SK-N-MC (cell line): ENCODE measurements around the gene DPYD.

Source experiments
- EZH2 ChIP-seq: fragments of 200-600 bp; sonication (generic); IDR thresholded peaks from one replicate; pipeline ENCODE4 v1.6.1; 2017; ENCODE audit warnings: antibody characterized with exemption
- FOXP2 ChIP-seq: optimal IDR thresholded peaks from 2 replicates; pipeline ENCODE3; 2011; ENCODE audit warnings: mild to moderate bottlenecking, moderate library complexity; ENCODE audit not compliant: insufficient read depth; ENCODE audit errors: extremely low read length, control extremely low read depth
- POLR2AphosphoS5 ChIP-seq: IDR thresholded peaks from 2 replicates; pipeline ENCODE4 v1.6.1; 2012; ENCODE audit warnings: mild to moderate bottlenecking, low read depth, low read length, borderline replicate concordance

GRCh38 chr1:97796711-97797110, 124.1 kb downstream of the DPYD start:
- no peak for TF ChIP-seq EZH2
- no peak for TF ChIP-seq POLR2AphosphoS5
- TF ChIP-seq FOXP2: no peak
